Progenitor cell of endocrine pancreas (in vitro differentiated cells): Measurements from ENCODE around the gene AANAT. TPM values are rescaled to one million over a fixed set of nuclear protein-coding genes. Genes with fewer than 3 reads are reported as not detected.
A peak's percentile ranks its signal among the peaks of the same experiment; 100 is the strongest.

Experiments
- DNase-seq: peaks from one replicate; pipeline ENCODE4 v3.0.0; 2021; ENCODE audit warnings: low spot score; ENCODE audit not compliant: unreplicated experiment
- H3K27ac Mint-ChIP-seq: 2 replicates; pipeline ENCODE4 v1.8.0; 2021; ENCODE audit warnings: mild to moderate bottlenecking, moderate library complexity, mixed read lengths
- H3K27me3 Mint-ChIP-seq: 2 replicates; pipeline ENCODE4 v1.8.0; 2021; ENCODE audit warnings: mixed read lengths
- H3K36me3 Mint-ChIP-seq: 2 replicates; pipeline ENCODE4 v1.8.0; 2022; ENCODE audit warnings: mixed read lengths; ENCODE audit not compliant: insufficient read depth
- H3K4me1 Mint-ChIP-seq: 2 replicates; pipeline ENCODE4 v1.8.0; 2021; ENCODE audit warnings: low read depth, mixed read lengths
- H3K4me3 Mint-ChIP-seq: 2 replicates; pipeline ENCODE4 v1.8.0; 2021; ENCODE audit warnings: low read depth, mild to moderate bottlenecking, moderate library complexity, mixed read lengths
- H3K9me3 Mint-ChIP-seq: 2 replicates; pipeline ENCODE4 v1.8.0; 2021; ENCODE audit warnings: low read depth, mixed read lengths
- total RNA-seq: library from RNA; stranded (reverse); gene quantifications from 2 replicates; pipeline ENCODE4 v1.2.1, GENCODE V29; 2021
- TF ChIP-seq, protein P1 (sequence below): fragments of 200-600 bp; sonication (generic); IDR thresholded peaks from one replicate; pipeline ENCODE4 v1.5.0; 2021; ENCODE audit warnings: antibody characterized with exemption, mild to moderate bottlenecking; ENCODE audit not compliant: unreplicated experiment

The AANAT gene
- total RNA-seq, 1 donor from 2014 or later = not detected

DNA sequence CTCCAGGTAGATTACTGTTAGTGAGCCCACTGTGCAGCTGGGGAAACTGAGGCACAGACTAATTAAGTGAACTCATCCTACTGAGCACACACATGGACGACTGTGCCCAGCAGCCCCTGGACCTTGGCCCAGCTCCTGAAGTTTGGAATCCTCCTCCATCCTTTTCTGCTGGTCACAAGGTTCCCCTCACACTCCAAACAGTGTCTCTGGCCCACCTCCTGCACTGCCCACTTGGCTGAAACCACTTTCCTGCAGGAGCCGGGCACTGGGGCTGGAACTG is 30.2 kb downstream of the AANAT start:
- TF ChIP-seq, protein P1, sequence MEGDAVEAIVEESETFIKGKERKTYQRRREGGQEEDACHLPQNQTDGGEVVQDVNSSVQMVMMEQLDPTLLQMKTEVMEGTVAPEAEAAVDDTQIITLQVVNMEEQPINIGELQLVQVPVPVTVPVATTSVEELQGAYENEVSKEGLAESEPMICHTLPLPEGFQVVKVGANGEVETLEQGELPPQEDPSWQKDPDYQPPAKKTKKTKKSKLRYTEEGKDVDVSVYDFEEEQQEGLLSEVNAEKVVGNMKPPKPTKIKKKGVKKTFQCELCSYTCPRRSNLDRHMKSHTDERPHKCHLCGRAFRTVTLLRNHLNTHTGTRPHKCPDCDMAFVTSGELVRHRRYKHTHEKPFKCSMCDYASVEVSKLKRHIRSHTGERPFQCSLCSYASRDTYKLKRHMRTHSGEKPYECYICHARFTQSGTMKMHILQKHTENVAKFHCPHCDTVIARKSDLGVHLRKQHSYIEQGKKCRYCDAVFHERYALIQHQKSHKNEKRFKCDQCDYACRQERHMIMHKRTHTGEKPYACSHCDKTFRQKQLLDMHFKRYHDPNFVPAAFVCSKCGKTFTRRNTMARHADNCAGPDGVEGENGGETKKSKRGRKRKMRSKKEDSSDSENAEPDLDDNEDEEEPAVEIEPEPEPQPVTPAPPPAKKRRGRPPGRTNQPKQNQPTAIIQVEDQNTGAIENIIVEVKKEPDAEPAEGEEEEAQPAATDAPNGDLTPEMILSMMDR = no peak
- Mint-ChIP-seq H3K27me3 (peaks cover 33% of the 10 kb centered on the region), H3K36me3 (no peaks in the 10 kb centered on the region), H3K4me3 (no peak overlapping the region), H3K4me1 (peaks cover 23% of the 10 kb centered on the region), H3K9me3 (no peaks in the 10 kb centered on the region), H3K27ac (no peak overlapping the region)
- no peak for DNase-seq

DNA sequence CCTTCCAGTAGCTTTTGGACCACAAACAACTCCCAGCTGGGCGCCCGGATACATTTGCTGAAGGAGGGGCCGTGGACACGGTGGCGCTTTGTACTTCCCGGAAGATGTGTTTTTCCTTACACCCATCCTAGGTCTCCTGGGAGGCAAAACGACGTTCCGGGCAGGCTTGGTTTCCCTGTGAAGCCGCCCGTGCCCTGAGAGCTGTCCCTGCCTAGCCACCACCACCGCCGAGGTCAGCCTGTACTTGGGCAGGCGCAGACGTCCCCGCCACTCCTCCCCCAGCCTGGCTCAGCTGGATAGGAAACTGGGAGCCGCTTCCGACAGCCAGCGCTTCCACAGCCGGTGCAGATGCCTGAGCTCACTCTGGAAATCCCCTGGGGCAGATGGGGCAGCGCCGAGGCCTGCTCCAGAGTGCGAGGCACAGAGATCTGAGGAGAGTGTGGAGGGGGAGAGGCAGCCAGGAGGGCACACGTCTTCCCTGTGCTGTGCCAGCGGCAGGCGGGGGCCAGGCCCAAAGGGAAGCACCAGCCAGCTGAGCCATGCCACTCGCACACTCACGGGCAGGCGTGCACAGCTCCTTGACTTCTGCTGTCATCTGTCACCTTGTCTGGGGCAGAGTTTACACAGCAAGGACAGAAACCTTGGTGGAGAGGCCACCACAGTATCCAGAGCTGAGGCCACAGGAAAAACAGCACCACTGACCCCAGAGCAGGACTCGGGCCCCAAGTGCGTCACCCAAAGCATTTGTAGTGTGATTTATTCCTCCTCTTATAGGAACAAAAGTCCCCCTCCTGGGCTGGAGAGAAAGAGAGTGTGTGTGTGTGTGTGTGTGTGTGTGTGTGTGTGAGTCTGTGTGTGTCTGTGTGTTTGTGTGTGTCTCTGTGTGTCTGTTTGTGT is 30.8 kb downstream of the AANAT start:
- Mint-ChIP-seq H3K4me1 (peaks cover 23% of the 10 kb centered on the region), H3K36me3 (no peaks in the 10 kb centered on the region), H3K4me3 (peak overlapping the region; percentile 5), H3K27me3 (peaks cover 27% of the 10 kb centered on the region), H3K9me3 (no peaks in the 10 kb centered on the region), H3K27ac (peak overlapping the region; percentile 93)
- DNase-seq = no peak
- TF ChIP-seq, protein P1 = no peak

DNA sequence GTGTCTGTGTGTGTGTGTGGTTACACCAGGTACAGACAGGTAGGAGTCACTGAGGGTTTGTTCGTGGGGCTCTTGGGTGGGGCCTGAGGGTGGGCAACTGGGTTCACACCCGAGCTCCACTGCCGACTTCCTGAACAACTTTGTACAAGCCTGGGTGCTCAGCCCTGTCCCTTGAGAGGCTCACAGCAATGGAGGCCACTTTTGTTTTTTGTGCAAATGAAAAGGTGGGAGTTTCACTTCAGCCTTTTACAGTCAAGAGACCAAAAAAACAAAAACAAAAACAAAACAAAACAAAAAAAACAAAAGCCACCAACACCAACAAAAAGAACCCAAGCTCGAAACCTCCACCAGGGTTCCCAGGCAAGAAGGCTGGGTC is 31.5 kb downstream of the AANAT start:
- Mint-ChIP-seq H3K27ac (no peak overlapping the region), H3K4me1 (peaks cover 23% of the 10 kb centered on the region), H3K4me3 (peak overlapping the region; percentile 5), H3K36me3 (no peaks in the 10 kb centered on the region), H3K27me3 (peaks cover 26% of the 10 kb centered on the region), H3K9me3 (no peaks in the 10 kb centered on the region)
- TF ChIP-seq, protein P1 = no peak
- DNase-seq = no peak

DNA sequence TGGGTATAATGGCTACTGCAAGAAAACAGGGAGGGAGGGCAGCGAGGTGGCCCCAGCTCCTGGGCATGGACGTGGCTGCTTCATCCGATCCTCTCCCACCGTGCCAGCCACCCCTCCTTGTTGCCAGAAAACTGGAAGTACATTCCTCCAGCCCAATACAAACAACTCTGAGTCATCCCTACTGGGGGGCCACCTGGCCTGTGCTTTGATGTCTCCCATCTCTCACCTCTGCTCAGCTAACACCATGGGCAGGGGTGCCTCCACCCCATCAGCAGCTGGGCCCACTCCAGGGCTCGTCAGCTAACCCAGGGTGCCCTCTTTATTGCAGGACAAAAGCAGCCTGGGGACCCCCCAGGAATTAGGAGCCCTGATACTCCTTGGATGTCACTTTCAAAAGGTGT is 31.9 kb downstream of the AANAT start:
- Mint-ChIP-seq H3K27me3 (peaks cover 26% of the 10 kb centered on the region), H3K9me3 (no peaks in the 10 kb centered on the region), H3K4me1 (peaks cover 23% of the 10 kb centered on the region), H3K4me3 (peak overlapping the region; percentile 24), H3K27ac (no peak overlapping the region), H3K36me3 (no peaks in the 10 kb centered on the region)
- DNase-seq = no peak
- TF ChIP-seq, protein P1 = no peak

DNA sequence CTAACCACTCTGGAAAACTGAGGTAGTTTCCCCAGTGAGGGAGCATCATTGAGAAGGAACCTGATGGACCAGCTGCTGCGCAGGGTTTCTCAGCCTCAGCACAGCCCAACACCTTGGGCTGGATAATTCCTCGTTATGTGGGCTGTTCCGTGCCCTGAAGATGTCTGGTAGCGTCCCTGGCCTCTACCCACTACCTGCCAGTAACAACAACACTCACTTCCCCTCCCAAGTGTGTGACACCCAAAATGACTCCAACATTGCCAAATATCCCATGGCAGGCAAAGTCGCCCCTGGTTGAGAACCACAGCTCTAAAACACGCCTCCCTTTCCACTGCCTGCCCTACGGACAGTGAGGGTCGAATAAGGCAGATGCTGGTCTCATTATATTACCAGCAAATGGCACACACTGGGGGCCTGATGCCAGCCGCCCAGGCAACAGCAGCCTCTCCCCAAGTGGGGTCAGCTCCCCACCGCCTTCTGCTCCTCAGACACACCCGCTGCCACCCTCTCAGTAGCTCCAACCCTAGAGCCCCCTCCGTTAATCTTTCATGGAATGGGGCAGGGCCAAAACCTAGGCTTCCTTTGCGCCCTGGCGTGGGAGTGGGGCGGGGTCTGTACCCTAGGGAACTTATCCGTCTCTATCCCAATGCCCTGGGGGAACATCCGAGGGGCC is 32.8 kb downstream of the AANAT start:
- H3K27ac Mint-ChIP-seq = peak overlapping the region; percentile 2
- no peaks in the 10 kb centered on the region for H3K36me3 Mint-ChIP-seq
- TF ChIP-seq, protein P1 = no peak
- no peaks in the 10 kb centered on the region for H3K9me3 Mint-ChIP-seq
- H3K27me3 Mint-ChIP-seq = peaks cover 26% of the 10 kb centered on the region
- H3K4me1 Mint-ChIP-seq = peaks cover 23% of the 10 kb centered on the region
- peak overlapping the region; percentile 73 for H3K4me3 Mint-ChIP-seq
- DNase-seq = no peak
